Esophagus muscularis mucosa (tissue), 3 donors: ENCODE results near the gene DVL1.

ENCODE experiments used
- POLR2A ChIP-seq: fragments of 450-650 bp; IDR thresholded peaks from one replicate; pipeline ENCODE4 v1.6.1; 2017; ENCODE audit warnings: antibody characterized with exemption, moderate library complexity, mild to moderate bottlenecking, low read depth
- POLR2AphosphoS5 ChIP-seq, 2 donors: sonication (generic); formaldehyde crosslinking; IDR thresholded peaks; one replicate each; pipeline ENCODE4 v1.6.1; 2017; ENCODE audit warnings: antibody characterized with exemption in 2 of 2
- TF ChIP-seq, protein P1 (sequence below), 3 experiments: fragments of 200-600 bp in 2 of 3; fragments of 450-650 bp in 1 of 3; sonication (generic) in 2 of 3; IDR thresholded peaks; one replicate each; pipeline ENCODE4 v1.5.1; 2017 to 2019; ENCODE audit warnings: antibody characterized with exemption in 3 of 3, mild to moderate bottlenecking in 2 of 3, moderate library complexity in 1 of 3

DNA sequence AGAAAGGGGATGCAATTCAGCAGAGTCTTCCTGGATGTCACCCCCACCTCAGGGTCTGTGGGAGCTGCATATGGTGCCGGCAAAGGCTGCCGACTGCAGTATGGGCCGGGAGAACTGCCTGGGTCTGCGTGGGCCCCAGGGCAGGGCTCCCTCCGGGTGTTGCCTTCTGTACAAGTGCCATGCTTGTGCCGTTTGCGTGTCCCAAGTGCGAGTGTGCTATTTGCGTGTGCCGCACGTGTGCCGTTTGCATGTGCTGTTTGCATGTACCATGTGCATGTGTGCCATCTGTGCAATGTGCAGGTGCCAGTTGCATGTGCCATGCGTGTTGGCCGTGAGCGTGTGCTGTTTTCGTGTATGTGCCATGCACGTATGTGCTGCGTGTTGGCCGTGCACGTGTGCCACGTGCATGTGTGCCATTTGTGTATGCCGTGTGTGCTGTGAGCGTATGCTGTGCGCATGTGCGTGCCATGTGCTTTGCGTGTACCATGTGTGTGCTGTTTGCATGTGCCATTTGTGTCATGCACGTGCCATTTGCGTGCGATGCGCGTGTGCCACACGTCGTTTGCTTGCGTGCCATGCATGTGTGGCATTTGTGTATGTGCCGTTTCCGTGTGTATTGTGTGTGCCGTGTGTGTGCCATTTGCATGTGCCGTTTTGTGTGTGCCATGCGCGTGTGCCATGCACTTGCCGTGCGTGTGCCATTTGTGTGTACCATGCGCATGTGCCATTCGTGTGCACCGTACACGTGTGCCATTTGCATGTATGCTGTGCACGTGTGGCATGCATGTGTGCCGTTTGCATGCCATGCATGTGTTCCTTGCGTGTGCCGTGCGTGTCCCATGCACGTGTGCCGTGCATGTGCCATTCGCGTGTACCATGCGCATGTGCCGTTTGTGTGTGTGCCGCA is 19.7 kb downstream of the DVL1 start:
- TF ChIP-seq, protein P1, sequence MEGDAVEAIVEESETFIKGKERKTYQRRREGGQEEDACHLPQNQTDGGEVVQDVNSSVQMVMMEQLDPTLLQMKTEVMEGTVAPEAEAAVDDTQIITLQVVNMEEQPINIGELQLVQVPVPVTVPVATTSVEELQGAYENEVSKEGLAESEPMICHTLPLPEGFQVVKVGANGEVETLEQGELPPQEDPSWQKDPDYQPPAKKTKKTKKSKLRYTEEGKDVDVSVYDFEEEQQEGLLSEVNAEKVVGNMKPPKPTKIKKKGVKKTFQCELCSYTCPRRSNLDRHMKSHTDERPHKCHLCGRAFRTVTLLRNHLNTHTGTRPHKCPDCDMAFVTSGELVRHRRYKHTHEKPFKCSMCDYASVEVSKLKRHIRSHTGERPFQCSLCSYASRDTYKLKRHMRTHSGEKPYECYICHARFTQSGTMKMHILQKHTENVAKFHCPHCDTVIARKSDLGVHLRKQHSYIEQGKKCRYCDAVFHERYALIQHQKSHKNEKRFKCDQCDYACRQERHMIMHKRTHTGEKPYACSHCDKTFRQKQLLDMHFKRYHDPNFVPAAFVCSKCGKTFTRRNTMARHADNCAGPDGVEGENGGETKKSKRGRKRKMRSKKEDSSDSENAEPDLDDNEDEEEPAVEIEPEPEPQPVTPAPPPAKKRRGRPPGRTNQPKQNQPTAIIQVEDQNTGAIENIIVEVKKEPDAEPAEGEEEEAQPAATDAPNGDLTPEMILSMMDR (IDR thresholded peaks at IDR 0.05): no peak
- TF ChIP-seq POLR2A (no peak), POLR2AphosphoS5 (IDR thresholded peaks at IDR 0.05) (peak in 1 of 2 donors; percentile 51)
